IPS-11a (cell line): ENCODE measurements around the gene BEST4.
"Not testable (repeated sequence)": the region's sequence is repeated elsewhere in the genome, so short reads cannot be mapped to it uniquely, and the experiment has no call there.

ENCODE experiments used
- H3K4me3 ChIP-seq: one replicate; pipeline ENCODE4 v1.5.1; 2013; ENCODE audit warnings: low read depth, low read length, control low read depth

The BEST4 gene

DNA sequence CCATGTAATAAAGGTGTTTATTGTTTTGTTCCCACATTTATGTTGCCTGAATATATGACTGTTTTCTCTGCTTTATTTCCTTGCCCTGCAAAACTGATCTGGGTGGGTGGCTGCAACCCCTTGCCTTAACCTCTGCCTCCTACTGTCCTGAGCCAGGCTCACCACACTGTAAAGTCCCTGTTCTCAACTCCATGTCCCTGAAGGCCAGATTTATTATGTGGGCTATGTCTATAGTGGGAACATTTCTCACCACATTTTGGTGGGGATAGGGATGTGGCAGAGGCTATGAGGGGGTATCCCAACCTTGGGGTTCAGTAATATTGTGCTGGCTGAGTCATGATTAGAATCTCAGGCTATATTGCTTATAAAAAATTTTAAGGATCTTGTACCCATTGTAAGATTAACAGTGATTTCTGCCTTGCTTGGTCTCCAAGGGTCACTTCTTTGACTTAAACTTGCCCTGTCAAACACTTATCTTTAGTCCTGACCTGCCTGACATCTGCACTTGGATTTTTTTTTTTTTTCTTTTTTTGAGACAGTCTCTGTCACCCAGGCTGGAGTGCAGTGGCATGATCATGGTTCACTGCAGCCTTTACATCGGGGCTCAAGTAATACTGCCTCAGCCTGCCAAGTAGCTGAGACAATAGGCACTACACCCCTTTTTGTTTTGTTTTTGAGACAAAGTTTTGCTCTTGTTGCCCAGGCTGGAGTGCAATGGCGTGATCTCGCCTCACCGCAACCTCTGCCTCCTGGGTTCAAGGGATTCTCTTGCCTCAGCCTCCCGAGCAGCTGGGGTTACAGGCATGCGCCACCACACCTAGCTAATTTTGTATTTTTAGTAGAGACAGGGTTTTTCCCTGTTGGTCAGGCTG, 9.0 kb downstream of the BEST4 start:
- no peak overlapping the region for H3K4me3 ChIP-seq

- no peak overlapping the region for H3K4me3 ChIP-seq
These were observed 9.9 kb downstream of the BEST4 start for GRCh38 chr1:44777969-44778635.

DNA sequence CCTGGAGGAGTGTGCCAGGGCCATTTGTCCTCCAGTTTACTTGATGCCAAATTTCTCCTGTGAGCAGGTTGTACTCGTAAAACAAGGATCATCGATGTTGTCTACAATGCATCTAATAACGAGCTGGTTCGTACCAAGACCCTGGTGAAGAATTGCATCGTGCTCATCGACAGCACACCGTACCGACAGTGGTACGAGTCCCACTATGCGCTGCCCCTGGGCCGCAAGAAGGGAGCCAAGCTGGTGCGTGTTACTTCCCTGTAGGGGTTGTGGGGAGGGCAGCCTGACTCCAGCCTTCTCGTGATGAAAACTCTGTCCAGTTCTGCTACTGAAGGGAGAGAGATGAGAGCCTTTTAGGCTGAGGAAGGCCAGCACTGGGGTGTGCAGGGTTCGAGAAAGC, 10.4 kb downstream of the BEST4 start:
- H3K4me3 ChIP-seq = no peak overlapping the region

DNA sequence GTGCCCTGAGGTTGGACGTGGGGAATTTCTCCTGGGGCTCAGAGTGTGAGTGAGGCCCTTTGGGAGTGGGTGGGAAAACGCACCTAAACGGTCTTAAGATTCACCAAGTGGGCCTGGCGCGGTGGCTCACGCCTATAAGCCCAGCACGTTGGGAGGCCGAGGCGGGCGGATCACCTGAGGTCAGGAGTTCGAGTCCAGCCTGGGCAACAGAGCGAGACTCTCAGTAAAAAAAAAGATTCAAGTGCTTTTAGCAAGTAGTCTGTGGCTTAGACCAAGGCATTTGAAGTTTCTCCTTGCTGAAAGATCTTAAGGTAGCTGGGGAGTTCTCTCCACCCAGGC, 11.3 kb downstream of the BEST4 start:
- H3K4me3 ChIP-seq = peak overlapping the region; percentile 93

DNA sequence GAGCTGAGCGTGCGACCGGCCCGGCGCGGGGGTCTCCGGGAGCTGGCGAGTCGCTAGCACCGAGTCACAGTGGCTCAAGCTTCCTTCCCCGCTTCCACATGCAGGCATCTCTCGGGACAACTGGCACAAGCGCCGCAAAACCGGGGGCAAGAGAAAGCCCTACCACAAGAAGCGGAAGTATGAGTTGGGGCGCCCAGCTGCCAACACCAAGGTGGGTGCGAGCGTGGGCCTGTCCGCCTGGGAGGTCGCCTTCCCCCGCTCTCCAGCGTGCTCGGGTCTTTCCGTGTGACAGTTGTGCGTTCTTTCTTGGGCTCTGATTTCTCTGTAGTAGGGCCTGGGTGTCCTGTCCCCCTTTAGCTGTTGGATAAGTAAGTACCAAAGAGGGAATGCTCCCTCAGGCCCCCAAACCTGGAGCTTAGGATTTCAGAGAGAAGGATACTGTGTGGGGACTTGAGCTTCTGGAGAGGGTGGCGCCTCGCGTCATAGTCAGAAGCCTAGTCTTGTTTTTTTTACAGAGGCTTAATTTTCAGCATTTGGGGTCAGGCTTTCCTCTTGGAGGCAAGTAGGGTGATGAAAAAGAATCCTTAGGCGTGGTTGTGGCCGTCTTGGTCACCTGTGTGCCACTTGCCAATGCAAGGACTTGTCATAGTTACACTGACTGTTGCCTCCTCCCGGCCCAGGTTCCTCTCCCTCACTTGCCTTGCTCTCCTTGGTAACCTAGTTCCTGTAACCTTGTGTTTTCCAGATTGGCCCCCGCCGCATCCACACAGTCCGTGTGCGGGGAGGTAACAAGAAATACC, 11.8 kb downstream of the BEST4 start:
- H3K4me3 ChIP-seq = peak overlapping the region; percentile 93

GRCh38 chr1:44775078-44775929, 12.7 kb downstream of the BEST4 start, which contains the start of gene RPS8:
RPS8 (plus strand) TSS chr1:44775540; CDS start chr1:44775597, 57 bp downstream.
- peak within 1 kb of the TSS; percentile 93 for H3K4me3 ChIP-seq

DNA sequence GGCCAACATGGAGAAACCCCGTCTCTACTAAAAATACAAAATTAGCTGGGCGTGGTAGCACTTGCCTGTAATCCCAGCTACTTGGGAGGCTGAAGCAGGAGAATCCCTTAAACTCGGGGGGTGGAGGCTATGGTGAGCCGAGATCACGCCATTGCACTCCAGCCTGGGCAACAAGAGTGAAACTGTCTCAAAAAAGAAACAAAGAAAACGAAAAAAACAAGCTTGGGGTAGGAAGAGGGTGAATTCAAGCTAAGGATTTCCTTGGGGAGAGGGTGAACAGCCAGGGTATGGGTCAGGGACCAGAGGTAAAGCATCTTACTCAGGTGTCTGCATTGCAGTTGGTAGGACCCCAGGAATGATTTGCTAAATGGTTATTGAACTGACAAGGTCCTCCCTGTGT, 21.5 kb downstream of the BEST4 start:
- not testable (repeated sequence) for H3K4me3 ChIP-seq

- H3K4me3 ChIP-seq = no peak overlapping the region
These were observed 27.1 kb downstream of the BEST4 start for GRCh38 chr1:44760876-44761275.

- no peak overlapping the region for H3K4me3 ChIP-seq
These were observed 28.9 kb downstream of the BEST4 start for GRCh38 chr1:44759077-44759476.

GRCh38 chr1:44757420-44757819, 30.6 kb downstream of the BEST4 start:
- no peak overlapping the region for H3K4me3 ChIP-seq

GRCh38 chr1:44747878-44748277, 40.1 kb downstream of the BEST4 start:
- H3K4me3 ChIP-seq = no peak overlapping the region

GRCh38 chr1:44743211-44743610, 44.8 kb downstream of the BEST4 start:
- no peak overlapping the region for H3K4me3 ChIP-seq

- peak overlapping the region; percentile 98 for H3K4me3 ChIP-seq
These were observed 47.8 kb downstream of the BEST4 start for GRCh38 chr1:44740179-44740617.

DNA sequence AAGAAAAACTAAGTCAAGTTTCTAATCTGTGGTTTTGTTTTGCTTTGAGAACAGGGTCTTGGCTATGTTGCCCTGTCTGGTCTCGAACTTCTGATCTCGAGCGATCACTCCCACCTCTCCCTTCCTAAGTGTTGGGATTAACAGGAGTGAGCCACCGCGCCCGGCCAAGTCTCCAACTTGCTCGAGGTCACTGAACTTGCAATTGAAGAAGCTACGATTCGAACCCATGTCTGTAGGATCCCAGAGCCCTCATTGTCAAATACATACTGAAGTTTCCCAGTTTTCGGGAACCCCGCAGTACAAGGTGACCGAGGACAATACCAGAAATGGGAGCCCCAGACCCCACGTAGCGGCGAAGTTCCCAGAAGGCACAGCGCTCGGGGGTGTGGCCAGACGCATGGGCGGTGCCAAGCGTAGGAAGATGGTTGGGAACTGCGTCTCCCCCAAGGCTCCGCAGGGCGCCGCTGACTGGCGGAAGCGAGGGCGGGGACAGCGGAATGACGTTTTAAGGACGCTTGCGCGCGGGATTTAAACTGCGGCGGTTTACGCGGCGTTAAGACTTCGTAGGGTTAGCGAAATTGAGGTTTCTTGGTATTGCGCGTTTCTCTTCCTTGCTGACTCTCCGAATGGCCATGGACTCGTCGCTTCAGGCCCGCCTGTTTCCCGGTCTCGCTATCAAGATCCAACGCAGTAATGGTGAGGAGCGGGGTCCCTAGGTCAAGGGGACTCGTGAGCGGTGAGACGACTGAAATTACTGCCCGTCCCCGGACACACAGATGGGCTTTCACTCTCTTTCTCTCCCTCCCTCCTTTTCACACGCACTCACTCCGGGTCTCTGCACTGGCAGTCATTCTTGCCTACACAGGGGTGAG, 48.4 kb downstream of the BEST4 start, which contains the start of gene KIF2C:
Gene KIF2C (plus strand): TSS at position 531 of the 872 bp plus-strand sequence. CDS start 96 bp downstream, at position 627.
- H3K4me3 ChIP-seq = peak within 1 kb of the TSS; percentile 98

DNA sequence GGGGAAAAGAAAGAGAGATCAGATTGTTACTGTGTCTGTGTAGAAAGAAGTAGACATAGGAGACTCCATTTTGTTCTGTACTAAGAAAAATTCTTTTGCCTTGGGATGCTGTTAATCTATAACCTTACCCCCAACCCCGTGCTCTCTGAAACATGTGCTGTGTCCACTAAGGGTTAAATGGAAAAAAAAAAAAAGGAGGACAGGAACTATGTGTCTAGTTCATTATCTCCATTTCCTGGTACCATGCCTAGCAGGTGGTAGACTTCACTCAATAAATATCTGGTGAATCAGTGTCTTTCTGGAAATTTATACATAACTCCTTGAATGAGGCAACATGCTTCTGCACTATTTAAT, 49.0 kb downstream of the BEST4 start:
- peak overlapping the region; percentile 98 for H3K4me3 ChIP-seq

GRCh38 chr1:44735992-44736391, 52.0 kb downstream of the BEST4 start:
- no peak overlapping the region for H3K4me3 ChIP-seq

DNA sequence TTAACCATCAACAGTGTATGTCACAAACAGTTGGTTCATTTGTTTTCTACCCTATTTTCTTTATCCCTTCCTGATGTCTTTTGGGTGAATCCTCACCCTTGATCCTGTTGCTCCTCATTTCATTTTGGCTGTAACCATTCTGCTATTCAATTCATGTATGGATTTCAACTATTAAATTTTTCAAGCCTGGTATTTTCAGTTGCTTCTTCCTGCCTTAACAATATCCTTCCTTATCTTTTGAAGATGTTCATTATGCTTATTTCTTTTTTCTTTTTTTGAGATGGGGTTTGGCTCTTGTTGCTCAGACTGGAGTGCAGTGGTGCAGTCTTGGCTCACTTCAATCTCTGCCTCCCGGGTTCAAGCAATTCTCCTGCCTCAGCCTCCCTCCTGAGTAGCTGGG, 54.2 kb downstream of the BEST4 start:
- no peak overlapping the region for H3K4me3 ChIP-seq
